HCT116 (cell line): ENCODE measurements around the gene CTNNB1. TPM values are rescaled to one million over a fixed set of nuclear protein-coding genes. Genes with fewer than 3 reads are reported as not detected.

Experiments used
- ATAC-seq: fragments of 200-7000 bp; cut with Tn5 transposase; 2 replicates; pipeline ENCODE4 v1.9.1; 2020; ENCODE audit warnings: mild to moderate bottlenecking, moderate library complexity
- BruUV-seq: library from RNA; stranded (reverse); fragments of 400-500 nt; replicated peaks from 2 replicates; lab custom pipeline; 2021; lab: Mats Ljungman, UMichigan
- CTCF ChIA-PET: fragments of 300-600 bp; sonication (Branson Sonifier 250); formaldehyde crosslinking; loops from one replicate; lab custom pipeline; 2021; ENCODE audit warnings: antibody characterized with exemption; lab: Charles Lee
- POLR2A ChIA-PET: fragments of 300-600, 350-600 bp; sonication (Branson Sonifier 250); formaldehyde crosslinking; loops from one replicate; lab custom pipeline; 2021; ENCODE audit warnings: antibody characterized with exemption; lab: Charles Lee
- RAD21 ChIA-PET, 2 experiments: fragments of 300-600 bp; sonication (Branson Sonifier 250); formaldehyde crosslinking; loops; one replicate each; lab custom pipeline; 2023; ENCODE audit warnings: low total read pairs in 2 of 2; ENCODE audit not compliant: uncharacterized antibody in 2 of 2, unreplicated experiment in 2 of 2, low non-redundant PET in 1 of 2; lab: Charles Lee
- DNase-seq: peaks from one replicate; pipeline ENCODE4 v3.0.0-alpha.2; 2010; ENCODE audit warnings: low read depth, low spot score
- H2AFZ ChIP-seq: fragments of 200-600 bp; shearing (Covaris generic), sonication (generic); 2 replicates; pipeline ENCODE4 v1.6.1; 2017; ENCODE audit warnings: low read depth, mixed run types, mixed read lengths, antibody characterized with exemption, low read length; ENCODE audit not compliant: poor library complexity, severe bottlenecking
- H3K27ac ChIP-seq: 2 replicates; pipeline ENCODE4 v1.5.1; 2012; ENCODE audit warnings: low read depth, low read length
- H3K27me3 ChIP-seq: fragments of 200-600 bp; sonication (generic); 2 replicates; pipeline ENCODE4 v1.6.1; 2016; ENCODE audit warnings: mixed run types, low read length, mixed read lengths; ENCODE audit not compliant: insufficient read depth
- H3K36me3 ChIP-seq, 2 experiments: fragments of 200-500 bp in 1 of 2; fragments of 200-600 bp in 1 of 2; sonication (Bioruptor generic) in 1 of 2; sonication (generic) in 1 of 2; 2 replicates each; pipeline versions ENCODE4 v1.5.1 to v1.6.1; 2014 to 2016; ENCODE audit warnings: low read length in 2 of 2, inconsistent platforms in 1 of 2, mixed read lengths in 1 of 2, mixed run types in 1 of 2; ENCODE audit not compliant: insufficient read depth in 2 of 2, control insufficient read depth in 1 of 2
- H3K4me1 ChIP-seq, 2 experiments: fragments of 200-600 bp in 1 of 2; sonication (generic) in 1 of 2; 2 replicates each; pipeline versions ENCODE4 v1.5.1 to v1.6.1; 2012 to 2017; ENCODE audit warnings: low read length in 2 of 2, inconsistent platforms in 1 of 2, mild to moderate bottlenecking in 1 of 2, mixed read lengths in 1 of 2, mixed run types in 1 of 2, moderate library complexity in 1 of 2; ENCODE audit not compliant: insufficient read depth in 2 of 2, control insufficient read depth in 1 of 2
- H3K4me2 ChIP-seq: fragments of 200-600 bp; sonication (generic); 2 replicates; pipeline ENCODE4 v1.6.1; 2017; ENCODE audit warnings: mixed run types, low read length, mixed read lengths
- H3K4me3 ChIP-seq, 2 experiments: fragments of 200-600 bp in 1 of 2; sonication (generic) in 1 of 2; replicated peaks in 1 of 2; 2 replicates each; pipeline ENCODE4 v1.5.1; 2011 to 2016; ENCODE audit warnings: low read length in 2 of 2, control low read depth in 1 of 2, low read depth in 1 of 2, mild to moderate bottlenecking in 1 of 2, mixed read lengths in 1 of 2, mixed run types in 1 of 2
- H3K79me2 ChIP-seq: fragments of 200-600 bp; sonication (generic); 2 replicates; pipeline ENCODE4 v1.6.1; 2017; ENCODE audit warnings: mild to moderate bottlenecking, mixed run types, low read length, moderate library complexity, mixed read lengths; ENCODE audit not compliant: insufficient read depth
- H3K9ac ChIP-seq: fragments of 200-600 bp; sonication (generic); 2 replicates; pipeline ENCODE4 v1.6.1; 2016; ENCODE audit warnings: low read length, mixed read lengths
- H3K9me2 ChIP-seq: fragments of 200-600 bp; sonication (generic), shearing (Covaris generic); 2 replicates; pipeline ENCODE4 v1.6.1; 2017; ENCODE audit warnings: mixed run types, mild to moderate bottlenecking, moderate library complexity; ENCODE audit not compliant: insufficient read depth
- H3K9me3 ChIP-seq, 2 experiments: fragments of 200-500 bp in 1 of 2; fragments of 200-600 bp in 1 of 2; sonication (Bioruptor generic) in 1 of 2; sonication (generic) in 1 of 2; 2 replicates each; pipeline ENCODE4 v1.6.1; 2014 to 2017; ENCODE audit warnings: low read length in 2 of 2, mixed read lengths in 2 of 2, inconsistent platforms in 1 of 2, low read depth in 1 of 2, mild to moderate bottlenecking in 1 of 2, mixed run types in 1 of 2, moderate library complexity in 1 of 2; ENCODE audit not compliant: control insufficient read depth in 1 of 2, insufficient read depth in 1 of 2
- H4K20me1 ChIP-seq: fragments of 200-600 bp; sonication (generic), shearing (Covaris generic); 2 replicates; pipeline ENCODE4 v1.6.1; 2017; ENCODE audit warnings: mixed run types, mild to moderate bottlenecking, moderate library complexity; ENCODE audit not compliant: insufficient read depth
- EZH2 ChIP-seq: fragments of 200-600 bp; sonication (generic); IDR thresholded peaks from 2 replicates; pipeline ENCODE4 v1.6.1; 2017; ENCODE audit warnings: antibody characterized with exemption, mixed run types
- FOSL1 ChIP-seq: IDR thresholded peaks from 2 replicates; pipeline ENCODE4 v1.6.1; 2012; ENCODE audit warnings: low read depth
- TCF7L2 ChIP-seq: IDR thresholded peaks from 2 replicates; pipeline ENCODE4 v1.7.0; 2011; ENCODE audit warnings: borderline replicate concordance, inconsistent platforms; ENCODE audit not compliant: insufficient read depth, insufficient read length; ENCODE audit errors: extremely low read depth
- intact Hi-C: fragments of 100-400 bp; cut with micrococcal nuclease; formaldehyde crosslinking; loops from 2 replicates; pipeline ENCODE4 v1.10.0; 2022
- total RNA-seq: library from RNA; stranded (reverse); gene quantifications from one replicate; pipeline ENCODE4 v1.2.1, GENCODE V29; 2021; ENCODE audit not compliant: unreplicated experiment
- TF ChIP-seq, protein P1 (sequence below): IDR thresholded peaks from 2 replicates; pipeline ENCODE4 v1.6.1; 2012; ENCODE audit warnings: low read depth
- TF ChIP-seq, protein P2 (sequence below), 3 experiments: fragments of 200-600 bp in 1 of 3; sonication (generic) in 1 of 3; IDR thresholded peaks in 2 of 3; conservative IDR thresholded peaks in 1 of 3; 2 replicates each; pipeline ENCODE4 v1.5.1; 2012 to 2017; ENCODE audit warnings: low read depth in 2 of 3, low read length in 2 of 3, antibody characterized with exemption in 1 of 3, borderline replicate concordance in 1 of 3, control low read depth in 1 of 3, mild to moderate bottlenecking in 1 of 3, mixed read lengths in 1 of 3, mixed run types in 1 of 3, moderate library complexity in 1 of 3; ENCODE audit not compliant: insufficient read depth in 1 of 3

CTNNB1 gene
- total RNA-seq, 1 experiment from 2014 or later: 265 TPM

DNA sequence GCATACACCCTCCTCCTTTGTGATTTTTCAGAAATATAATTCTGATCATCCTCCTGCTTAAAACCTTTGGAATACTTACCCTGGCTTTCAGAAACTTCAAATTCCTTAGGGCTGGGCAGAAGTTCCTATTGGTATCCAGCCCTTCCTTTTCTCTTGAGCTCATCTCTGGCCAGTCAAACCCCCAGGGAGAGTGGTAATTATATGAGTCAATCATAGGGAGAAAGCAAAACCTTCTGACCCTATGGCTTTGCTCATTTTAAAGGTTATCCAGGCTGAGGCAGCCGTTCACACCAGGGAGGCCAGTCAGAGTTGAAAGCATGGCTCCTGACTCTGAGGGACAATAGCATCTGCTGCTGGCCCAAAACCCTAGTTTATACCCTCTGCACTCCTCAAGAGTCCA lies 23.9 kb upstream of the CTNNB1 start:
- Histone ChIP-seq H3K4me2 (no peak overlapping the region), H3K4me3 (no peak overlapping the region), H3K4me1 (no peaks in the 10 kb centered on the region), H3K9me2 (no peaks in the 10 kb centered on the region), H3K27me3 (peaks cover 63% of the 10 kb centered on the region), H3K36me3 (no peaks in the 10 kb centered on the region), H3K27ac (no peak overlapping the region), H3K79me2 (no peaks in the 10 kb centered on the region), H3K9me3 (no peaks in the 10 kb centered on the region), H2AFZ (no peak overlapping the region), H3K9ac (no peak overlapping the region), H4K20me1 (no peaks in the 10 kb centered on the region)
- intact Hi-C loops: no loop called here
- ChIA-PET CTCF (no interaction called here), POLR2A (no interaction called here), RAD21 (no interaction called here)
- BruUV-seq: no TSS peak
- DNase-seq (no peak), ATAC-seq (no peak)
- TF ChIP-seq FOSL1 (no peak), TCF7L2 (no peak)

DNA sequence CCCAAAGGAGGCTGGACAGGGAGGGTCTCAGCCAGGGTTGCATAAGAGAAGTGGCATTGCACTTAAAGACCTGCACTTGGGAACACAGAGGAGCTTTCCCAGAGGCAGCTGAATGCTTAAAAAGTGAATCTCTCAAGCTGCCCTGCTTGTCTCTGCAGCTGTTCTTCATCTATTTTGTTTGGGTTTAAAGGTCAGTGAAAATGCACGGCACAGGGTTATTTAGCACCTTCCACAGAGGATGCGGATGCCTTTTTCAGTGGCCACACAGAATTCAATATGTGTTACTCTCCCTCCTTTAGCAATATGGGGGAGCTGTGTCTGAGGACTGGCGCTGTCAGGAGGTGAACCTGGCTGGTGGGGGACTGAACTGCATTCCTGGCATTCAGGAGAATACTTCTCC lies 22.7 kb upstream of the CTNNB1 start:
- BruUV-seq: no TSS peak

More for the DNA sequence above, 22.7 kb upstream of the CTNNB1 start:
- POLR2A ChIA-PET: interaction anchor here (0.9 kb wide), 1 partner anchor 22 kb away, joined by 3 read pairs; the partner anchor contains the start of gene CTNNB1
- H3K4me1 ChIP-seq: no peaks in the 10 kb centered on the region
- DNase-seq (no peak), ATAC-seq (no peak)
- H2AFZ ChIP-seq: no peak overlapping the region
- H3K9me2 ChIP-seq: no peaks in the 10 kb centered on the region
- intact Hi-C loops: no loop called here
- H3K4me2 ChIP-seq: no peak overlapping the region
- no peak overlapping the region for H3K27ac ChIP-seq
- H3K9me3 ChIP-seq: no peaks in the 10 kb centered on the region
- no peak overlapping the region for H3K4me3 ChIP-seq
- no peak for TF ChIP-seq EZH2
- TF ChIP-seq, protein P1, sequence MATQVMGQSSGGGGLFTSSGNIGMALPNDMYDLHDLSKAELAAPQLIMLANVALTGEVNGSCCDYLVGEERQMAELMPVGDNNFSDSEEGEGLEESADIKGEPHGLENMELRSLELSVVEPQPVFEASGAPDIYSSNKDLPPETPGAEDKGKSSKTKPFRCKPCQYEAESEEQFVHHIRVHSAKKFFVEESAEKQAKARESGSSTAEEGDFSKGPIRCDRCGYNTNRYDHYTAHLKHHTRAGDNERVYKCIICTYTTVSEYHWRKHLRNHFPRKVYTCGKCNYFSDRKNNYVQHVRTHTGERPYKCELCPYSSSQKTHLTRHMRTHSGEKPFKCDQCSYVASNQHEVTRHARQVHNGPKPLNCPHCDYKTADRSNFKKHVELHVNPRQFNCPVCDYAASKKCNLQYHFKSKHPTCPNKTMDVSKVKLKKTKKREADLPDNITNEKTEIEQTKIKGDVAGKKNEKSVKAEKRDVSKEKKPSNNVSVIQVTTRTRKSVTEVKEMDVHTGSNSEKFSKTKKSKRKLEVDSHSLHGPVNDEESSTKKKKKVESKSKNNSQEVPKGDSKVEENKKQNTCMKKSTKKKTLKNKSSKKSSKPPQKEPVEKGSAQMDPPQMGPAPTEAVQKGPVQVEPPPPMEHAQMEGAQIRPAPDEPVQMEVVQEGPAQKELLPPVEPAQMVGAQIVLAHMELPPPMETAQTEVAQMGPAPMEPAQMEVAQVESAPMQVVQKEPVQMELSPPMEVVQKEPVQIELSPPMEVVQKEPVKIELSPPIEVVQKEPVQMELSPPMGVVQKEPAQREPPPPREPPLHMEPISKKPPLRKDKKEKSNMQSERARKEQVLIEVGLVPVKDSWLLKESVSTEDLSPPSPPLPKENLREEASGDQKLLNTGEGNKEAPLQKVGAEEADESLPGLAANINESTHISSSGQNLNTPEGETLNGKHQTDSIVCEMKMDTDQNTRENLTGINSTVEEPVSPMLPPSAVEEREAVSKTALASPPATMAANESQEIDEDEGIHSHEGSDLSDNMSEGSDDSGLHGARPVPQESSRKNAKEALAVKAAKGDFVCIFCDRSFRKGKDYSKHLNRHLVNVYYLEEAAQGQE: no peak
- TF ChIP-seq, protein P2, sequence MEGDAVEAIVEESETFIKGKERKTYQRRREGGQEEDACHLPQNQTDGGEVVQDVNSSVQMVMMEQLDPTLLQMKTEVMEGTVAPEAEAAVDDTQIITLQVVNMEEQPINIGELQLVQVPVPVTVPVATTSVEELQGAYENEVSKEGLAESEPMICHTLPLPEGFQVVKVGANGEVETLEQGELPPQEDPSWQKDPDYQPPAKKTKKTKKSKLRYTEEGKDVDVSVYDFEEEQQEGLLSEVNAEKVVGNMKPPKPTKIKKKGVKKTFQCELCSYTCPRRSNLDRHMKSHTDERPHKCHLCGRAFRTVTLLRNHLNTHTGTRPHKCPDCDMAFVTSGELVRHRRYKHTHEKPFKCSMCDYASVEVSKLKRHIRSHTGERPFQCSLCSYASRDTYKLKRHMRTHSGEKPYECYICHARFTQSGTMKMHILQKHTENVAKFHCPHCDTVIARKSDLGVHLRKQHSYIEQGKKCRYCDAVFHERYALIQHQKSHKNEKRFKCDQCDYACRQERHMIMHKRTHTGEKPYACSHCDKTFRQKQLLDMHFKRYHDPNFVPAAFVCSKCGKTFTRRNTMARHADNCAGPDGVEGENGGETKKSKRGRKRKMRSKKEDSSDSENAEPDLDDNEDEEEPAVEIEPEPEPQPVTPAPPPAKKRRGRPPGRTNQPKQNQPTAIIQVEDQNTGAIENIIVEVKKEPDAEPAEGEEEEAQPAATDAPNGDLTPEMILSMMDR (IDR thresholded peaks at IDR 0.05 in 2 of 3, conservative IDR thresholded peaks at IDR 0.05 in 1 of 3; ENCODE audit: borderline replicate concordance in 1 of 3, insufficient read depth in 1 of 3, low read depth in 2 of 3, low read length in 2 of 3): no peak
- no peaks in the 10 kb centered on the region for H3K79me2 ChIP-seq
- CTCF ChIA-PET: no interaction called here
- RAD21 ChIA-PET: no interaction called here
- no peaks in the 10 kb centered on the region for H4K20me1 ChIP-seq
- H3K9ac ChIP-seq: no peak overlapping the region
- H3K27me3 ChIP-seq: peaks cover 57% of the 10 kb centered on the region
- H3K36me3 ChIP-seq: no peaks in the 10 kb centered on the region
